HuH-7.5 (cell line): ENCODE data around the gene PYM1.

Experiments
- DNase-seq: peaks from one replicate; pipeline ENCODE4 v3.0.0; 2011; ENCODE audit warnings: low spot score

The PYM1 gene

DNA sequence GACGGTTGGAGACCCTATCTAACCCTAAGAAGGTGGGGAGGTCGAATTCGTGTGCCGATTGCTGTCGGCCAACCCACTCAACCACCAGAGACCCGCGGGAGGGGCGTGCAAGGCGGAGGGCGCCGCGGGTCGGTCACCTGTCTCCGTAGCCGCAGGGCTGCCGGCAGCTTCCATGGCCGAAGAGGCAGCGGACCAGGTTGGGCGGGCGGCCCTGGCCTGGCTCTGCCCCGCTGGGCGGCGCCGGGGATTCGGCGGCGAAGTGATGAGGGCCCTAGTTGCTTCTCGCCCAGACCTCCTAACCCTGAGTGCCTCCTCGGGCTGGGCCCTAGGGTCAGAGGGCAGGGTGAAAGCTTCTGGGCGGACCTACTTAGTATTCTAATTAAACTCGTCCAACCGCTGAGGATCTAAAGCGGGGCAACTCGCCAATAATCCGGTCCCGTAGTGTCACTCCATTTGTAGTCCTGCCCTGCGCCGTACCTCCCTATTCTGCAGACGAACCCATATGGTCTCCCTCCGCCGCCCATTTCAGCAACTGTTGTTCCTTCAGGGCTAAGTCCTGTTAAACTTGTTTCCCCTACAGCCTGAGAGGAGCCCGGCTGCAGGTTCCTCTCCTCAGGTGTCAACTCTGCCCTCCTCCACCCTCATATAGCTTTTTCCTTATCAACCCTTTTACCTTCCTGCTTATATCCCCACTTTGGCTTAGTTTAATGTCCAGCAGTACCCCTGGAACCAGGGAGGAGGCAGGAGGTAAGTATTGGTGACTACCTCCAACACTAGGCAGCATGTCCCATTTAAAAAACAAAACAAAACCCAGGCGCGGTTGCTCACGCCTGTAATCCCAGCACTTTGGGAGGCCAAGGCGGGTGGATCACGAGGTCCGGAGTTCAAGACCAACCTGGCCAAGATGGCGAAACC is at the start of gene PYM1:
PYM1 (minus strand) TSS at position 307 of the 915 bp plus-strand sequence; CDS start at position 174, 133 bp downstream.
- DNase-seq, result peak; percentile 84

GRCh38 chr12:55974308-55974730 is 46.6 kb upstream of the PYM1 start:
- peak; percentile 64 for DNase-seq

DNA sequence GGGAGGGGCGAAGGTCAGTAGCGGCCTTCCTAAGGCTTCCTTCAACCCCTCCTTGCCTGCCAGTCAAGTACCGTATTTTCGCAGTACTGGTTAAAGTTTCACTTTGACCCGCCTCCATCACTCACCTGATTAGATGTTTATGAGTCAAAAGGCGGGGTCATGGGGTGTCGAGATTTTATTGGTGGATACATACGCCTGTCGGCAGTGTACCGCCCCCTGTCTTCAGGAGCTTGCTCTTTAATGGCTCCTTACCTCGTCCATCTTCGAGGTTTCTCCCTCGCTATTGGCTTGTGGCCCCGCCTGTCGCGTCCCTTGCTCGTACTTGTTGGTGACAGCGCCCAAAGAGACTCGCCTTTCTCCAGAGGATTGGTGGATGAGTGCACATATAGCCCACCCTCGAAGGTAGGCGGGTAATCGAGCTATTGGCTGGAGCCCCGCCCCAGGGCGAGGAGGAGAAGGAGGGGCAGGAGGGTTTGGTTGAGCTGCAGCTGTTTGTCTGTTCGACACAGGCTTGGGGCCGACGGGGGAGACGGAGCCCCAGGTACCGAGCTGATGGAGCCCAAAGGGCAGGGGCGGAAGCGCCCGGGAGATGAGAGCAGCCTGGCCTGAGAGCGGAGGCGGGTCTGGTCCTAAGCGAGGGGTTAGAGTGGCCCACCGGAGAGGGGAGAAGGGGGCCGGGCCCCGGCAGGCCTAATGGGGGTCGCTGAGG is 46.1 kb upstream of the PYM1 start, which contains the start of gene RAB5B:
RAB5B (plus strand) TSS at position 480 of the 709 bp plus-strand sequence. CDS start 12,883 bp downstream, outside the sequence.
- peak; percentile 87 for DNase-seq

DNA sequence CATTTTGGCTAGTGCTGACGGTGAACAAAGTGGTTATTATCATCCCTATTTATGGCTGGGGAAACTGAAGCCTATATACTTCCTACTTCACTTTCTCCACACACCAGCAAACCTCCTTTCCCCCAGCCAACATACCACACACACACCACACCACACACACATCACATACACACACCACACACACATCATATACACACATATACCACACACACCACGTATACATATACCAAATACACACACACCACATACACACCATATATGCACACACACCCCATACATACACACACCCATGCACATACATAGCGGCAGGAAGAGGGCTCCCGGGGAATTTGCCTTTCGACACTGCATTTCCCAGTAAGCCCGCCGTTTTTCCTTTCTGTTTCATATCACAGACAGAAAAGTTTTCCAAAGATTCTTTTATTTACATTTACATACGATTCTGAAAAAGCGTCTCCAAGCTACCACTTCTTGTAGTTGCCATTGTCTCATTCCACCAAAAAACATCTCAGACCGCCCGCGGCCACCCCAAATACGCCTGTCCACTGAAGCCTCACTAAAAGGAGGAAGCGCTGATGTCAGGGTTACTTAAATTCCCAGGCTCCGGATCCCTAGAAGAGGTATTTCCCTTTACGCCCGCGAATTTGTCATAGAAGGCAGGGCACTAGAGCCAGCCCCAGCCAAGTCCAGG is 45.4 kb upstream of the PYM1 start:
- DNase-seq, result no peak

GRCh38 chr12:55972456-55972855 is 44.8 kb upstream of the PYM1 start:
- DNase-seq, result no peak

DNA sequence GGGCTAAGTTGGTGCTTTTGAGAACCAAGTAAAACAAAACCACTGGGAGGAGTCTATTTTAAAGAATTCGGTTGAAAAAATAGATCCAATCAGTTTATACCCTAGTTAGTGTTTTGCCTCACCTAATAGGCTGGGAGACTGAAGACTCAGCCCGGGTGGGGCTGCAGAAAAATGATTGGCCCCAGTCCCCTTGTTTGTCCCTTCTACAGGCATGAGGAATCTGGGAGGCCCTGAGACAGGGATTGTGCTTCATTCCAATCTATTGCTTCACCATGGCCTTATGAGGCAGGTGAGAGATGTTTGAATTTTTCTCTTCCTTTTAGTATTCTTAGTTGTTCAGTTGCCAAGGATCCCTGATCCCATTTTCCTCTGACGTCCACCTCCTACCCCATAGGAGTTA is 44.3 kb upstream of the PYM1 start:
- no peak for DNase-seq

DNA sequence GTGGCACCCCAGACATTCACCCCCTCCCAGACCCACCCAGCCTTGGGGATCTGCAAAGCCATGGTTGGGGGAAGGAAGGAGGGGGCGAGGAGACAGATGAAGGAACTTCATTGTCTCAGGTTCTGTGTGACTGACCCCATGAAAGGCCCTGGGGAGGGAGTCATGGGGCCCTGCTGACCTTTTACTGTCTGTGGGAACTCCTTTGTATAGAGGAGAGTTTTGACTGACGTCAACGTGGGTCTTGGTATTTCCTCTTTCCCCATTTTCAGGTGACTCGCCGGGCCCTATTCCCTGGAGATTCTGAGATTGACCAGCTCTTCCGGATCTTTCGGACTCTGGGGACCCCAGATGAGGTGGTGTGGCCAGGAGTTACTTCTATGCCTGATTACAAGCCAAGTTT is 43.1 kb upstream of the PYM1 start:
- no peak for DNase-seq

GRCh38 chr12:55969356-55969755 is 41.7 kb upstream of the PYM1 start:
- no peak for DNase-seq

GRCh38 chr12:55966408-55967281 is 39.0 kb upstream of the PYM1 start, which contains the start of gene CDK2:
TSS of gene CDK2 (plus strand) at chr12:55966830. CDS start at chr12:55967009, 179 bp downstream.
- DNase-seq, result peak; percentile 88

DNA sequence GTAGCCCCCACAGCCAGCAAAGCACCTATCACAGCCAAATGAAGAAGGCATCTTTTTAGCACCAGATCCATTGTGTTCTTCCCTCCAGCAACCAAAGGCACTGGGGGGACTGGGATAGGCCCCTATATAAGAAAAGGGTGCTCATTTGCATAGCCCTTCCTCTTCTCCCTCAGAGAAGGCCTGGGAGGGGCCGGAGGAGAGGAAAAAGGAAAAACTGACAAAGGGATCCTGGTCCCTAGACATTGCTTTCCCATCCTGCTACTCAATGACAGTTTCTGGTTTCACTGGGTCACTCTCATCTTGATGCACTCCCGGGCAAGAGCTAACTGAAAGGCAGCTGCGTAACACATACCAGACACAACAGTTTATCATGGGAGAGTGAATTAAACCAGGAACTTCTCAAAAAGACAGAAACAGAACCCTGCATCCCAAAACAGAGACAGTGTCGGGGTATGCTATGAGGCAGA is 38.3 kb upstream of the PYM1 start, which contains the start of gene PMEL:
PMEL (minus strand) TSS at position 102 of the 467 bp plus-strand sequence; CDS start at position 71, 31 bp downstream.
- peak; percentile 22 for DNase-seq

- DNase-seq, result no peak
Observed at GRCh38 chr12:55965240-55965639, 37.5 kb upstream of the PYM1 start.

DNA sequence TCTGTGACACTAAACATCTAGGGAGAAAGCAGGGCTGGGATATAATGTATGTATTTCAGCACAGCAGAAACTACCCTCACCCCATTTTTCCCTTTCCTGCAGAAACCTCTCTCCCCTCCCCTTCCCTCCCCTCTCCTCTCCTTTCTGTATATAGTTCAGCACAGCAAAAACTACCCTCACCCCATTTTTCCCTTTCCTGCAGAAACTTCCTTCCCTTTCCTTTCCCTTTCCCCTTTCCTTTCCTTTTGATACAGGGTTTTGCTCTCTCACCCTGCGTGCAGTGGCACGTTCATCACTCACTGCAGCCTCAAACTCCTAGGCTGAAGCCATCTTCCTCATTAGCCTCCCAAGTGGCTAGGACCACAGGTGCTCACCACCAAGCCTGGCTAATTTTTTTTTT is 36.1 kb upstream of the PYM1 start:
- DNase-seq, result no peak

- DNase-seq, result no peak
Observed at GRCh38 chr12:55957106-55957859, 29.6 kb upstream of the PYM1 start.

GRCh38 chr12:55955800-55956508 is 28.3 kb upstream of the PYM1 start:
- DNase-seq, result peak; percentile 32

- DNase-seq, result no peak
Observed at GRCh38 chr12:55955344-55955743, 27.6 kb upstream of the PYM1 start.

GRCh38 chr12:55946553-55946952 is 18.9 kb upstream of the PYM1 start:
- no peak for DNase-seq

GRCh38 chr12:55942577-55943136 is 15.0 kb upstream of the PYM1 start:
- DNase-seq, result no peak

GRCh38 chr12:55942055-55942454 is 14.4 kb upstream of the PYM1 start:
- no peak for DNase-seq

GRCh38 chr12:55940065-55940732 is 12.5 kb upstream of the PYM1 start:
- peak; percentile 86 for DNase-seq
